GM12878 (cell line): ENCODE results near the gene NAA10. TPM values are rescaled to one million over a fixed set of nuclear protein-coding genes. Genes with fewer than 3 reads are reported as not detected.

ENCODE experiments used
- ATAC-seq: fragments of 200-7000 bp; cut with Tn5 transposase; 3 replicates; pipeline ENCODE4 v1.9.1; 2020; ENCODE audit warnings: mild to moderate bottlenecking, moderate library complexity
- BruUV-seq: library from RNA; stranded (reverse); fragments of 400-500 nt; replicated peaks from 2 replicates; lab custom pipeline; 2021; lab: Mats Ljungman, UMichigan
- CTCF ChIA-PET: fragments of 300-600 bp; sonication (Branson Sonifier 250); formaldehyde crosslinking; extraction: SDS; loops from one replicate; lab custom pipeline; 2021; ENCODE audit warnings: inconsistent platforms; lab: Yijun Ruan, JAX
- POLR2A ChIA-PET: fragments of 350-600 bp; formaldehyde crosslinking; extraction: SDS; loops from one replicate; lab custom pipeline; 2021; ENCODE audit warnings: inconsistent platforms; lab: Charles Lee
- RAD21 ChIA-PET: fragments of 300-600 bp; sonication (Branson Sonifier 250); formaldehyde crosslinking; loops from one replicate; lab custom pipeline; 2023; ENCODE audit warnings: antibody characterized with exemption; ENCODE audit not compliant: unreplicated experiment; lab: Charles Lee
- SMC1A ChIA-PET: fragments of 300-600 bp; sonication (Branson Sonifier 250); formaldehyde crosslinking; loops from one replicate; lab custom pipeline; 2023; ENCODE audit not compliant: unreplicated experiment, uncharacterized antibody; lab: Charles Lee
- DNase-seq: peaks from one replicate; pipeline ENCODE4 v3.0.0-alpha.2; 2011; ENCODE audit warnings: low read depth, low spot score
- FAIRE-seq: peaks from 3 replicates; lab custom pipeline; 2011; peaks lifted over from hg19 to GRCh38; lab: Jason Lieb, UNC
- H2AFZ ChIP-seq: 2 replicates; pipeline ENCODE4 v1.6.0; 2011; ENCODE audit warnings: low read depth, low read length, control low read depth; ENCODE audit not compliant: control insufficient read depth
- H3K27ac ChIP-seq: 2 replicates; pipeline ENCODE4 v1.5.1; 2011; ENCODE audit warnings: control low read depth; ENCODE audit not compliant: control insufficient read depth, insufficient read depth
- H3K27me3 ChIP-seq, 2 experiments: replicated peaks in 1 of 2; 2 replicates each; pipeline versions ENCODE4 v1.6.0 to v1.6.1; 2011; ENCODE audit warnings: low read length in 1 of 2; ENCODE audit not compliant: control insufficient read depth in 2 of 2, insufficient read depth in 2 of 2
- H3K36me3 ChIP-seq, 2 experiments: 2 replicates each; pipeline ENCODE4 v1.5.1; 2011; ENCODE audit warnings: low read length in 1 of 2; ENCODE audit not compliant: control insufficient read depth in 2 of 2, insufficient read depth in 2 of 2
- H3K4me1 ChIP-seq: 2 replicates; pipeline ENCODE4 v1.6.1; 2011; ENCODE audit warnings: mild to moderate bottlenecking, low read length, moderate library complexity, mixed read lengths; ENCODE audit not compliant: control insufficient read depth, insufficient read depth
- H3K4me2 ChIP-seq: 2 replicates; pipeline ENCODE4 v1.6.0; 2011; ENCODE audit warnings: control low read depth; ENCODE audit not compliant: control insufficient read depth, insufficient read depth
- H3K4me3 ChIP-seq: fragments of 200-600 bp; sonication (generic); 2 replicates; pipeline ENCODE4 v1.5.1; 2016
- H3K79me2 ChIP-seq: 2 replicates; pipeline ENCODE4 v1.6.0; 2011; ENCODE audit warnings: low read length; ENCODE audit not compliant: control insufficient read depth, insufficient read depth
- H3K9ac ChIP-seq: 2 replicates; pipeline ENCODE4 v1.8.0; 2011; ENCODE audit warnings: low read length, control low read depth, mixed read lengths; ENCODE audit not compliant: control insufficient read depth, insufficient read depth
- H3K9me3 ChIP-seq: replicated peaks from 3 replicates; pipeline ENCODE4 v1.5.1; 2011; ENCODE audit warnings: mild to moderate bottlenecking, low read length; ENCODE audit not compliant: control insufficient read depth, insufficient read depth
- H4K20me1 ChIP-seq: 2 replicates; pipeline ENCODE4 v1.6.0; 2011; ENCODE audit not compliant: control insufficient read depth, insufficient read depth
- ASH2L ChIP-seq: fragments of 300-600, 200-600 bp; sonication (generic); IDR thresholded peaks from 2 replicates; pipeline ENCODE4 v1.6.1; 2017; ENCODE audit warnings: low read depth, mild to moderate bottlenecking, borderline replicate concordance
- BHLHE40 ChIP-seq, 2 experiments: fragments of 450-650 bp in 1 of 2; IDR thresholded peaks; 2 replicates each; pipeline ENCODE4 v1.6.1; 2011 to 2017; ENCODE audit warnings: low read depth in 2 of 2, borderline replicate concordance in 1 of 2, improper control_type of control experiment in 1 of 2, low read length in 1 of 2, mild to moderate bottlenecking in 1 of 2
- ESRRA ChIP-seq: IDR thresholded peaks from 2 replicates; pipeline ENCODE4 v1.6.1; 2012; ENCODE audit warnings: mild to moderate bottlenecking, low read length, improper control_type of control experiment
- GATAD2B ChIP-seq: fragments of 450-650 bp; conservative IDR thresholded peaks from 2 replicates; pipeline ENCODE4 v1.6.1; 2017; ENCODE audit warnings: low read depth, mild to moderate bottlenecking, moderate library complexity
- HDAC6 ChIP-seq: fragments of 200-600 bp; sonication (generic); IDR thresholded peaks from one replicate; pipeline ENCODE4 v1.8.0; 2017; ENCODE audit warnings: antibody characterized with exemption; ENCODE audit not compliant: unreplicated experiment
- IKZF1 ChIP-seq: fragments of 450-650 bp; conservative IDR thresholded peaks from 2 replicates; pipeline ENCODE4 v1.6.1; 2017; ENCODE audit warnings: antibody characterized with exemption, mild to moderate bottlenecking
- IKZF2 ChIP-seq, 2 experiments: fragments of 450-650 bp; IDR thresholded peaks; 2 replicates each; pipeline ENCODE4 v1.6.1; 2017; ENCODE audit warnings: mild to moderate bottlenecking in 2 of 2, moderate library complexity in 2 of 2
- MEF2B ChIP-seq: fragments of 450-650 bp; IDR thresholded peaks from 2 replicates; pipeline ENCODE4 v1.6.1; 2018; ENCODE audit warnings: mild to moderate bottlenecking, moderate library complexity; ENCODE audit not compliant: partially characterized antibody, poor library complexity, severe bottlenecking
- MTA3 ChIP-seq: IDR thresholded peaks from 2 replicates; pipeline ENCODE4 v1.6.1; 2012; ENCODE audit warnings: low read length, inconsistent platforms, borderline replicate concordance
- MYB ChIP-seq: fragments of 150-350 bp; IDR thresholded peaks from 2 replicates; pipeline ENCODE4 v1.6.1; 2014; ENCODE audit warnings: mild to moderate bottlenecking, low read depth, low read length, borderline replicate concordance
- POLR2AphosphoS5 ChIP-seq: IDR thresholded peaks from 2 replicates; pipeline ENCODE4 v1.6.1; 2011; ENCODE audit warnings: mild to moderate bottlenecking, low read length, inconsistent platforms
- RAD21 ChIP-seq: IDR thresholded peaks from 2 replicates; pipeline ENCODE4 v1.6.1; 2011; ENCODE audit warnings: mild to moderate bottlenecking, low read depth, low read length, moderate library complexity; ENCODE audit not compliant: insufficient read depth
- STAT1 ChIP-seq: fragments of 450-650 bp; conservative IDR thresholded peaks from 2 replicates; pipeline ENCODE4 v1.6.1; 2014; ENCODE audit warnings: antibody characterized with exemption, mild to moderate bottlenecking
- TCF12 ChIP-seq: IDR thresholded peaks from 2 replicates; pipeline ENCODE4 v1.6.1; 2011; ENCODE audit warnings: low read depth, mild to moderate bottlenecking, low read length
- TCF3 ChIP-seq: IDR thresholded peaks from 2 replicates; pipeline ENCODE4 v1.6.1; 2012; ENCODE audit warnings: low read depth, mild to moderate bottlenecking, low read length, borderline replicate concordance; ENCODE audit not compliant: insufficient read depth
- WRNIP1 ChIP-seq: IDR thresholded peaks from 2 replicates; pipeline ENCODE4 v1.6.1; 2011; ENCODE audit warnings: low read depth, low read length, improper control_type of control experiment, borderline replicate concordance
- ZNF687 ChIP-seq: fragments of 450-650 bp; IDR thresholded peaks from 2 replicates; pipeline ENCODE4 v1.6.1; 2017; ENCODE audit warnings: mild to moderate bottlenecking, moderate library complexity
- WGBS: methylation state at CpG from one replicate; pipeline ENCODE4 v1.1.6; 2016; ENCODE audit warnings: low lambda C conversion rate; ENCODE audit not compliant: insufficient replicate concordance, insufficient coverage; ENCODE audit errors: missing lambda C conversion rate; 5-methylcytosine and 5-hydroxymethylcytosine counted together
- in situ Hi-C: fragments of 300-500 bp; cut with MboI; formaldehyde crosslinking; loops from 9 replicates; pipeline ENCODE4 v1.14.3; 2018; ENCODE audit warnings: mixed read lengths
- intact Hi-C: fragments of 100-400 bp; cut with micrococcal nuclease; formaldehyde crosslinking; loops from one replicate; pipeline ENCODE4 v1.14.2; 2022; ENCODE audit not compliant: unreplicated experiment
- polyA plus RNA-seq, 11 experiments: library from polyadenylated mRNA; depleted of rRNA in 4 of 11; unstranded in 6 of 11; stranded (reverse) in 5 of 11; fragments of >200 nt; fragmentation: Nextera tagmentation in 4 of 11; fragmentation: Illumina TruSeq in 1 of 11; extraction: Ambion mirVana in 4 of 11; extraction: Trizol in 1 of 11; gene quantifications; 1 replicate in 1 of 11; 2 replicates in 10 of 11; pipeline versions ENCODE4 v1.2.1 to v1.2.3, GENCODE V29; 2011 to 2016; ENCODE audit warnings: inconsistent platforms in 2 of 11, missing spikeins in 2 of 11, low read depth in 1 of 11
- total RNA-seq, 4 experiments: library from RNA; depleted of rRNA in 3 of 4; stranded (reverse); fragments of >200 nt in 3 of 4; fragmentation: Illumina TruSeq in 1 of 4; extraction: Trizol in 1 of 4; gene quantifications; 2 replicates each; pipeline versions ENCODE4 v1.2.1 to v1.2.3, GENCODE V29; 2013 to 2021
- TF ChIP-seq, protein P1 (sequence below), 3 experiments: IDR thresholded peaks in 2 of 3; conservative IDR thresholded peaks in 1 of 3; 2 replicates each; pipeline ENCODE4 v1.5.1; 2011; ENCODE audit warnings: low read depth in 3 of 3, low read length in 3 of 3, mild to moderate bottlenecking in 3 of 3, control low read depth in 2 of 3, moderate library complexity in 2 of 3, inconsistent platforms in 1 of 3, mixed read lengths in 1 of 3; ENCODE audit not compliant: control insufficient read depth in 2 of 3, insufficient read depth in 1 of 3; ENCODE audit errors: extremely low read depth in 1 of 3

Gene NAA10
- total and polyA plus RNA-seq, 10 of the 15 experiments (the other 5 are each of a cell fraction or from before 2014, with no cell fraction given): 7.9 to 212 (median 98.9) TPM

DNA sequence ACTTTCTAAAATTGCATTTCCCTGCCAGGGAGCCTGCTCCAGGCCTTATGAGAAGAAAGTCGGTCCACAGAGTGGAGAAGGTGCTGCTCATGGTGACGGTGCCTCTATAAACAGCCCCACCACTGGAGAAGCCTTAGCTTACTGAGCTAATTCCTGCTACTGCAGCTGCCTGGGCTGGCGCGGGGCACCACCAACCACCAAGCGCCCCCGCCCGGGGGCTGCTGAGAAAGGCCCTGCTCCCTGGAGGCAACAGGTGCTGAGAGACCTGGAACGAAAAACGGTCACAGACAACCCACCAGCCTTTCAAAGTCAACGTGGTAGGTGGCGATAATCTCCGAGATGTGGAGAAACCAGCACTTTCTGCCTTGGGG lies 33.9 kb upstream of the NAA10 start:
- peaks cover 10% of the 10 kb centered on the region for H3K4me1 ChIP-seq
- H3K36me3 ChIP-seq: peaks cover 4% of the 10 kb centered on the region in 2 experiments; a peak in 3 of 4 replicates
- DNase-seq (no peak), FAIRE-seq (no peak), ATAC-seq (no peak)
- intact Hi-C loops: loop anchor here (1.0 kb wide), 1 partner anchor 40 kb away; no protein-coding TSS in a partner anchor
- H4K20me1 ChIP-seq: no peaks in the 10 kb centered on the region; the same call in 1 of the 2 replicates
- peaks cover 77% of the 10 kb centered on the region for H3K79me2 ChIP-seq
- peak overlapping the region; percentile 66 for H3K27ac ChIP-seq
- ChIA-PET RAD21 (interaction anchor here (0.9 to 6.4 kb wide), 6 partner anchors 12 to 52 kb away, joined by 3 to 48 read pairs (median 10); partner anchors contain the start of gene ARHGAP4), CTCF (interaction anchor here (0.9 to 5.9 kb wide), 9 partner anchors 12 to 205 kb away, joined by 3 to 35 read pairs (median 5); no protein-coding TSS in a partner anchor), SMC1A (interaction anchor here (1.0 to 4.7 kb wide), 9 partner anchors 12 to 52 kb away, joined by 3 to 21 read pairs (median 4); partner anchors contain the start of gene ARHGAP4), POLR2A (interaction anchor here (0.9 to 7.9 kb wide), 7 partner anchors 13 to 52 kb away, joined by 3 to 68 read pairs (median 11); partner anchors contain the start of genes ARHGAP4 and IRAK1)
- H3K4me2 ChIP-seq: peak overlapping the region; percentile 81
- in situ Hi-C loops: loop anchor here (10.0 kb wide), 1 partner anchor 1014 kb away; no protein-coding TSS in a partner anchor
- 28% methylated on average over 12 of the region's 12 CpGs for WGBS
- H3K27me3 ChIP-seq: no peaks in the 10 kb centered on the region
- H2AFZ ChIP-seq: no peak overlapping the region
- no TSS peak for BruUV-seq
- H3K4me3 ChIP-seq: peak overlapping the region; percentile 80
- no peaks in the 10 kb centered on the region for H3K9me3 ChIP-seq
- H3K9ac ChIP-seq: peak overlapping the region; percentile 74
- peak in 1 of 2 experiments; percentile 8; a peak in 1 of 4 replicates for TF ChIP-seq IKZF2 (IDR thresholded peaks at IDR 0.05)
- TF ChIP-seq RAD21: no peak
- 0 out of 2 replicates have a peak, but pooled peaks have one; percentile 10 for TF ChIP-seq TCF3
- TF ChIP-seq STAT1: no peak
- TF ChIP-seq MTA3: no peak
- TF ChIP-seq BHLHE40 (IDR thresholded peaks at IDR 0.05; ENCODE audit: borderline replicate concordance in 1 of 2, low read depth in 2 of 2, low read length in 1 of 2): 0 out of 4 replicates have a peak, but pooled peaks of 1 of the 2 experiments have one; percentile 5
- TF ChIP-seq WRNIP1: no peak
- TF ChIP-seq ASH2L: no peak
- TF ChIP-seq TCF12: peak; percentile 47; the same call in 1 of the 2 replicates
- peak; percentile 52 for TF ChIP-seq MEF2B
- TF ChIP-seq ESRRA: no peak
- TF ChIP-seq, protein P1, sequence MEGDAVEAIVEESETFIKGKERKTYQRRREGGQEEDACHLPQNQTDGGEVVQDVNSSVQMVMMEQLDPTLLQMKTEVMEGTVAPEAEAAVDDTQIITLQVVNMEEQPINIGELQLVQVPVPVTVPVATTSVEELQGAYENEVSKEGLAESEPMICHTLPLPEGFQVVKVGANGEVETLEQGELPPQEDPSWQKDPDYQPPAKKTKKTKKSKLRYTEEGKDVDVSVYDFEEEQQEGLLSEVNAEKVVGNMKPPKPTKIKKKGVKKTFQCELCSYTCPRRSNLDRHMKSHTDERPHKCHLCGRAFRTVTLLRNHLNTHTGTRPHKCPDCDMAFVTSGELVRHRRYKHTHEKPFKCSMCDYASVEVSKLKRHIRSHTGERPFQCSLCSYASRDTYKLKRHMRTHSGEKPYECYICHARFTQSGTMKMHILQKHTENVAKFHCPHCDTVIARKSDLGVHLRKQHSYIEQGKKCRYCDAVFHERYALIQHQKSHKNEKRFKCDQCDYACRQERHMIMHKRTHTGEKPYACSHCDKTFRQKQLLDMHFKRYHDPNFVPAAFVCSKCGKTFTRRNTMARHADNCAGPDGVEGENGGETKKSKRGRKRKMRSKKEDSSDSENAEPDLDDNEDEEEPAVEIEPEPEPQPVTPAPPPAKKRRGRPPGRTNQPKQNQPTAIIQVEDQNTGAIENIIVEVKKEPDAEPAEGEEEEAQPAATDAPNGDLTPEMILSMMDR (IDR thresholded peaks at IDR 0.05 in 2 of 3, conservative IDR thresholded peaks at IDR 0.05 in 1 of 3; ENCODE audit: control insufficient read depth in 2 of 3, extremely low read depth in 1 of 3, insufficient read depth in 1 of 3, low read depth in 3 of 3, low read length in 3 of 3): peak; percentile 12 to 20 (median 18); a peak in 2 of 6 replicates
- no peak for TF ChIP-seq HDAC6
- TF ChIP-seq ZNF687: 0 out of 2 replicates have a peak, but pooled peaks have one; percentile 19
- TF ChIP-seq GATAD2B: 0 out of 2 replicates have a peak, but pooled peaks have one; percentile 20
- TF ChIP-seq IKZF1: peak; percentile 34; the same call in 1 of the 2 replicates
- TF ChIP-seq MYB: no peak
- no peak for TF ChIP-seq POLR2AphosphoS5
